GM12878 (cell line): ENCODE results near the gene ATG13. TPM values are rescaled to one million over a fixed set of nuclear protein-coding genes. Genes with fewer than 3 reads are reported as not detected.

ENCODE experiments used
- ATAC-seq: fragments of 200-7000 bp; cut with Tn5 transposase; 3 replicates; pipeline ENCODE4 v1.9.1; 2020; ENCODE audit warnings: mild to moderate bottlenecking, moderate library complexity
- BruUV-seq: library from RNA; stranded (reverse); fragments of 400-500 nt; replicated peaks from 2 replicates; lab custom pipeline; 2021; lab: Mats Ljungman, UMichigan
- CTCF ChIA-PET: fragments of 300-600 bp; sonication (Branson Sonifier 250); formaldehyde crosslinking; extraction: SDS; loops from one replicate; lab custom pipeline; 2021; ENCODE audit warnings: inconsistent platforms; lab: Yijun Ruan, JAX
- POLR2A ChIA-PET: fragments of 350-600 bp; formaldehyde crosslinking; extraction: SDS; loops from one replicate; lab custom pipeline; 2021; ENCODE audit warnings: inconsistent platforms; lab: Charles Lee
- RAD21 ChIA-PET: fragments of 300-600 bp; sonication (Branson Sonifier 250); formaldehyde crosslinking; loops from one replicate; lab custom pipeline; 2023; ENCODE audit warnings: antibody characterized with exemption; ENCODE audit not compliant: unreplicated experiment; lab: Charles Lee
- SMC1A ChIA-PET: fragments of 300-600 bp; sonication (Branson Sonifier 250); formaldehyde crosslinking; loops from one replicate; lab custom pipeline; 2023; ENCODE audit not compliant: unreplicated experiment, uncharacterized antibody; lab: Charles Lee
- DNase-seq: peaks from one replicate; pipeline ENCODE4 v3.0.0-alpha.2; 2011; ENCODE audit warnings: low read depth, low spot score
- FAIRE-seq: peaks from 3 replicates; lab custom pipeline; 2011; peaks lifted over from hg19 to GRCh38; lab: Jason Lieb, UNC
- H2AFZ ChIP-seq: 2 replicates; pipeline ENCODE4 v1.6.0; 2011; ENCODE audit warnings: low read depth, low read length, control low read depth; ENCODE audit not compliant: control insufficient read depth
- H3K27ac ChIP-seq: 2 replicates; pipeline ENCODE4 v1.5.1; 2011; ENCODE audit warnings: control low read depth; ENCODE audit not compliant: control insufficient read depth, insufficient read depth
- H3K27me3 ChIP-seq, 2 experiments: replicated peaks in 1 of 2; 2 replicates each; pipeline versions ENCODE4 v1.6.0 to v1.6.1; 2011; ENCODE audit warnings: low read length in 1 of 2; ENCODE audit not compliant: control insufficient read depth in 2 of 2, insufficient read depth in 2 of 2
- H3K36me3 ChIP-seq, 2 experiments: 2 replicates each; pipeline ENCODE4 v1.5.1; 2011; ENCODE audit warnings: low read length in 1 of 2; ENCODE audit not compliant: control insufficient read depth in 2 of 2, insufficient read depth in 2 of 2
- H3K4me1 ChIP-seq: 2 replicates; pipeline ENCODE4 v1.6.1; 2011; ENCODE audit warnings: mild to moderate bottlenecking, low read length, moderate library complexity, mixed read lengths; ENCODE audit not compliant: control insufficient read depth, insufficient read depth
- H3K4me2 ChIP-seq: 2 replicates; pipeline ENCODE4 v1.6.0; 2011; ENCODE audit warnings: control low read depth; ENCODE audit not compliant: control insufficient read depth, insufficient read depth
- H3K4me3 ChIP-seq: fragments of 200-600 bp; sonication (generic); 2 replicates; pipeline ENCODE4 v1.5.1; 2016
- H3K79me2 ChIP-seq: 2 replicates; pipeline ENCODE4 v1.6.0; 2011; ENCODE audit warnings: low read length; ENCODE audit not compliant: control insufficient read depth, insufficient read depth
- H3K9ac ChIP-seq: 2 replicates; pipeline ENCODE4 v1.8.0; 2011; ENCODE audit warnings: low read length, control low read depth, mixed read lengths; ENCODE audit not compliant: control insufficient read depth, insufficient read depth
- H3K9me3 ChIP-seq: replicated peaks from 3 replicates; pipeline ENCODE4 v1.5.1; 2011; ENCODE audit warnings: mild to moderate bottlenecking, low read length; ENCODE audit not compliant: control insufficient read depth, insufficient read depth
- H4K20me1 ChIP-seq: 2 replicates; pipeline ENCODE4 v1.6.0; 2011; ENCODE audit not compliant: control insufficient read depth, insufficient read depth
- BACH1 ChIP-seq: fragments of 450-650 bp; IDR thresholded peaks from 2 replicates; pipeline ENCODE4 v1.6.1; 2017; ENCODE audit warnings: mild to moderate bottlenecking, borderline replicate concordance
- EED ChIP-seq: sonication (generic); IDR thresholded peaks from 2 replicates; pipeline ENCODE4 v1.6.1; 2016; ENCODE audit warnings: antibody characterized with exemption, low read depth
- ETV6 ChIP-seq, 2 experiments: fragments of 450-650 bp in 1 of 2; IDR thresholded peaks in 1 of 2; conservative IDR thresholded peaks in 1 of 2; 2 replicates each; pipeline ENCODE4 v1.6.1; 2014; ENCODE audit warnings: antibody characterized with exemption in 1 of 2, borderline replicate concordance in 1 of 2, low read depth in 1 of 2, mild to moderate bottlenecking in 1 of 2, moderate library complexity in 1 of 2
- NFXL1 ChIP-seq: fragments of 450-650 bp; IDR thresholded peaks from 2 replicates; pipeline ENCODE4 v1.6.1; 2017; ENCODE audit warnings: antibody characterized with exemption, mild to moderate bottlenecking, borderline replicate concordance
- PKNOX1 ChIP-seq: fragments of 450-650 bp; IDR thresholded peaks from 2 replicates; pipeline ENCODE4 v1.6.1; 2016; ENCODE audit warnings: mild to moderate bottlenecking
- PML ChIP-seq: IDR thresholded peaks from 2 replicates; pipeline ENCODE4 v1.6.1; 2012; ENCODE audit warnings: low read length, inconsistent platforms
- RELB ChIP-seq: fragments of 450-650 bp; IDR thresholded peaks from 2 replicates; pipeline ENCODE4 v1.6.1; 2017; ENCODE audit warnings: low read depth, mild to moderate bottlenecking, moderate library complexity
- SPI1 ChIP-seq: IDR thresholded peaks from 2 replicates; pipeline ENCODE4 v1.6.1; 2011; ENCODE audit warnings: low read depth, mild to moderate bottlenecking, low read length, moderate library complexity, borderline replicate concordance; ENCODE audit not compliant: insufficient read depth
- STAT1 ChIP-seq: fragments of 450-650 bp; conservative IDR thresholded peaks from 2 replicates; pipeline ENCODE4 v1.6.1; 2014; ENCODE audit warnings: antibody characterized with exemption, mild to moderate bottlenecking
- WGBS: methylation state at CpG from one replicate; pipeline ENCODE4 v1.1.6; 2016; ENCODE audit warnings: low lambda C conversion rate; ENCODE audit not compliant: insufficient replicate concordance, insufficient coverage; ENCODE audit errors: missing lambda C conversion rate; 5-methylcytosine and 5-hydroxymethylcytosine counted together
- in situ Hi-C: fragments of 300-500 bp; cut with MboI; formaldehyde crosslinking; loops from 9 replicates; pipeline ENCODE4 v1.14.3; 2018; ENCODE audit warnings: mixed read lengths
- intact Hi-C: fragments of 100-400 bp; cut with micrococcal nuclease; formaldehyde crosslinking; loops from one replicate; pipeline ENCODE4 v1.14.2; 2022; ENCODE audit not compliant: unreplicated experiment
- polyA plus RNA-seq, 11 experiments: library from polyadenylated mRNA; depleted of rRNA in 4 of 11; unstranded in 6 of 11; stranded (reverse) in 5 of 11; fragments of >200 nt; fragmentation: Nextera tagmentation in 4 of 11; fragmentation: Illumina TruSeq in 1 of 11; extraction: Ambion mirVana in 4 of 11; extraction: Trizol in 1 of 11; gene quantifications; 1 replicate in 1 of 11; 2 replicates in 10 of 11; pipeline versions ENCODE4 v1.2.1 to v1.2.3, GENCODE V29; 2011 to 2016; ENCODE audit warnings: inconsistent platforms in 2 of 11, missing spikeins in 2 of 11, low read depth in 1 of 11
- total RNA-seq, 4 experiments: library from RNA; depleted of rRNA in 3 of 4; stranded (reverse); fragments of >200 nt in 3 of 4; fragmentation: Illumina TruSeq in 1 of 4; extraction: Trizol in 1 of 4; gene quantifications; 2 replicates each; pipeline versions ENCODE4 v1.2.1 to v1.2.3, GENCODE V29; 2013 to 2021
- TF ChIP-seq, protein P1 (sequence below): IDR thresholded peaks from 2 replicates; pipeline ENCODE4 v1.6.1; 2012; ENCODE audit warnings: low read depth, low read length, improper control_type of control experiment
- TF ChIP-seq, protein P2 (sequence below): IDR thresholded peaks from 2 replicates; pipeline ENCODE4 v1.6.1; 2012; ENCODE audit warnings: low read length, inconsistent platforms

The ATG13 gene
- total and polyA plus RNA-seq, 10 of the 15 experiments (the other 5 are each of a cell fraction or from before 2014, with no cell fraction given) = 10.9 to 61.6 (median 50.9) TPM

DNA sequence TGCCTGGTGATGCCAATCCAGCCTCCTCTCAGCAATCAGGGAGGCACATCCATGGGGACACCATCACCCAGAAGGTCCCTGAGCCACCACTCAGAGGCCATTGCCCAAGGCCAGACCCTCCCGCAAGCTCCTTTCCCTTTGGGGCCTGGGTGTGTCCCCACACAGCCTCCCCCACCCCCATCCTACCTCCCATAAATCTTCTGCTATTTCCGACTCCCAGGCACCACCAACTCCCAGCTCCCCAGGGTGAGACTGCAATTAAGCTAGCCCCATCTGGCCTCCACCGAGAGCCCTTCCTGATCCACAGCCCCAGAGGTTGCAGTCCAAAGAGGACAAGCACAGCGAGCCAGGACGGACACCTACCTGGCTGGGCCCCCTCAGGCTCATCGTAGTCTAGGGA is 76.7 kb downstream of the ATG13 start:
- no peak overlapping the region for H2AFZ ChIP-seq
- RAD21 ChIA-PET = no interaction called here
- in situ Hi-C loops (no loop called here), intact Hi-C loops (no loop called here)
- no peaks in the 10 kb centered on the region for H3K9me3 ChIP-seq
- no peak overlapping the region for H3K27ac ChIP-seq
- no TSS peak for BruUV-seq
- POLR2A ChIA-PET = interaction anchor here (0.7 kb wide), 1 partner anchor 24 kb away, joined by 3 read pairs; no protein-coding TSS in a partner anchor
- H3K27me3 ChIP-seq = no peaks in the 10 kb centered on the region
- peaks cover 2% of the 10 kb centered on the region for H3K79me2 ChIP-seq
- no peak overlapping the region for H3K4me2 ChIP-seq
- ATAC-seq (no peak), FAIRE-seq (no peak), DNase-seq (no peak)
- SMC1A ChIA-PET = no interaction called here
- TF ChIP-seq STAT1 = no peak
- no peak for TF ChIP-seq EED
- TF ChIP-seq ETV6 (conservative IDR thresholded peaks at IDR 0.05 in 1 of 2, IDR thresholded peaks at IDR 0.05 in 1 of 2; ENCODE audit: borderline replicate concordance in 1 of 2, low read depth in 1 of 2) = no peak
- no peaks in the 10 kb centered on the region for H4K20me1 ChIP-seq
- no peaks in the 10 kb centered on the region for H3K4me1 ChIP-seq
- CTCF ChIA-PET = interaction anchor here (0.7 kb wide), 1 partner anchor 47 kb away, joined by 6 read pairs; no protein-coding TSS in a partner anchor
- H3K4me3 ChIP-seq = no peak overlapping the region
- WGBS = over 99% methylated on average over 6 of the region's 6 CpGs
- no peak overlapping the region for H3K9ac ChIP-seq
- peaks cover 5 to 10% of the 10 kb centered on the region in 2 experiments; a peak in 3 of 4 replicates for H3K36me3 ChIP-seq

DNA sequence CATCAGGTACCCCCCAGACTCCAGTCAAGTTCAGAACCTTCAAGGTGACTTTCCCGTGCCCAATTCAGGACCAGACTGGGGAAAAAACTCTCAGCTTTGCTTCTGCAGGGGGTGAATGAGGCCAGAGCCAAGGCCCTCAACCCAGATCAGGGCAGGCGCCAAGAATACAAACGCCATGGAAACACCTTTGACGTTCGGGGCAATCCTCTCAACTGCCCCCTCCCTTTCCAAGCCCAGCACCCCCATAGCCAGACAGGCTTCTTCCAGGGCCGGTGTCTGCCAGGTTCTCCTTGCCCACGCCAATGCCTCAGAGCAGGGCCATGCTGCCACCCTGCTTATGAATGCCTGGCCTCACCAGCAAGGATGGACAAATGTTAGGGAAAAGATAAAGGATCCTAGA is 77.3 kb downstream of the ATG13 start:
- SMC1A ChIA-PET = no interaction called here
- POLR2A ChIA-PET = interaction anchor here (0.7 kb wide), 1 partner anchor 25 kb away, joined by 3 read pairs; no protein-coding TSS in a partner anchor
- no peaks in the 10 kb centered on the region for H3K9me3 ChIP-seq
- WGBS = 100% methylated on average over 7 of the region's 7 CpGs
- RAD21 ChIA-PET = no interaction called here
- intact Hi-C loops (no loop called here), in situ Hi-C loops (no loop called here)
- H3K79me2 ChIP-seq = peaks cover 5% of the 10 kb centered on the region
- peaks cover 5 to 10% of the 10 kb centered on the region in 2 experiments; a peak in 3 of 4 replicates for H3K36me3 ChIP-seq
- H4K20me1 ChIP-seq = no peaks in the 10 kb centered on the region
- no peak for ATAC-seq
- no peak overlapping the region for H3K4me3 ChIP-seq
- H2AFZ ChIP-seq = no peak overlapping the region
- no peak overlapping the region for H3K9ac ChIP-seq
- CTCF ChIA-PET = interaction anchor here (0.7 kb wide), 1 partner anchor 48 kb away, joined by 6 read pairs; no protein-coding TSS in a partner anchor
- no TSS peak for BruUV-seq
- no peaks in the 10 kb centered on the region for H3K4me1 ChIP-seq
- FAIRE-seq = no peak
- DNase-seq = no peak
- H3K27me3 ChIP-seq = no peaks in the 10 kb centered on the region
- no peak overlapping the region for H3K27ac ChIP-seq
- no peak overlapping the region for H3K4me2 ChIP-seq
- TF ChIP-seq NFXL1 (no peak), SPI1 (no peak), PML (no peak), BACH1 (no peak), PKNOX1 (no peak), RELB (no peak)
- TF ChIP-seq, protein P1, sequence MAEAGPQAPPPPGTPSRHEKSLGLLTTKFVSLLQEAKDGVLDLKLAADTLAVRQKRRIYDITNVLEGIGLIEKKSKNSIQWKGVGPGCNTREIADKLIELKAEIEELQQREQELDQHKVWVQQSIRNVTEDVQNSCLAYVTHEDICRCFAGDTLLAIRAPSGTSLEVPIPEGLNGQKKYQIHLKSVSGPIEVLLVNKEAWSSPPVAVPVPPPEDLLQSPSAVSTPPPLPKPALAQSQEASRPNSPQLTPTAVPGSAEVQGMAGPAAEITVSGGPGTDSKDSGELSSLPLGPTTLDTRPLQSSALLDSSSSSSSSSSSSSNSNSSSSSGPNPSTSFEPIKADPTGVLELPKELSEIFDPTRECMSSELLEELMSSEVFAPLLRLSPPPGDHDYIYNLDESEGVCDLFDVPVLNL = no peak
- TF ChIP-seq, protein P2, sequence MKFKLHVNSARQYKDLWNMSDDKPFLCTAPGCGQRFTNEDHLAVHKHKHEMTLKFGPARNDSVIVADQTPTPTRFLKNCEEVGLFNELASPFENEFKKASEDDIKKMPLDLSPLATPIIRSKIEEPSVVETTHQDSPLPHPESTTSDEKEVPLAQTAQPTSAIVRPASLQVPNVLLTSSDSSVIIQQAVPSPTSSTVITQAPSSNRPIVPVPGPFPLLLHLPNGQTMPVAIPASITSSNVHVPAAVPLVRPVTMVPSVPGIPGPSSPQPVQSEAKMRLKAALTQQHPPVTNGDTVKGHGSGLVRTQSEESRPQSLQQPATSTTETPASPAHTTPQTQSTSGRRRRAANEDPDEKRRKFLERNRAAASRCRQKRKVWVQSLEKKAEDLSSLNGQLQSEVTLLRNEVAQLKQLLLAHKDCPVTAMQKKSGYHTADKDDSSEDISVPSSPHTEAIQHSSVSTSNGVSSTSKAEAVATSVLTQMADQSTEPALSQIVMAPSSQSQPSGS = no peak
